T-helper 17 cell (primary cell): ENCODE measurements around the gene DCAF12L2. TPM values are rescaled to one million over a fixed set of nuclear protein-coding genes. Genes with fewer than 3 reads are reported as not detected.
"Not testable (repeated sequence)": the region's sequence is repeated elsewhere in the genome, so short reads cannot be mapped to it uniquely, and the experiment has no call there.

Experiments used
- ATAC-seq: fragments of 150-1000 bp; cut with Tn5 transposase; 2 replicates; pipeline ENCODE4 v1.10.0; 2021; ENCODE audit warnings: mild to moderate bottlenecking, moderate library complexity
- DNase-seq, 3 donors: peaks; one replicate each; pipeline versions ENCODE4 v3.0.0 to v3.0.0-alpha.2; 2020 to 2021
- H3K9me3 ChIP-seq: one replicate; pipeline ENCODE4 v1.7.0; 2013; ENCODE audit warnings: low read length, mild to moderate bottlenecking; ENCODE audit not compliant: control insufficient read depth, poor library complexity, severe bottlenecking
- H3K27ac Mint-ChIP-seq: one replicate; pipeline ENCODE4 v1.8.0; 2022; ENCODE audit warnings: mild to moderate bottlenecking, moderate library complexity, mixed read lengths
- H3K27me3 Mint-ChIP-seq: one replicate; pipeline ENCODE4 v1.8.0; 2022; ENCODE audit warnings: mixed read lengths
- H3K36me3 Mint-ChIP-seq: one replicate; pipeline ENCODE4 v1.8.0; 2022; ENCODE audit warnings: low read depth, mixed read lengths
- H3K4me1 Mint-ChIP-seq: one replicate; pipeline ENCODE4 v1.8.0; 2022; ENCODE audit warnings: mild to moderate bottlenecking, mixed read lengths
- H3K4me3 Mint-ChIP-seq: one replicate; pipeline ENCODE4 v1.8.0; 2022; ENCODE audit warnings: mild to moderate bottlenecking, moderate library complexity, mixed read lengths
- total RNA-seq, 4 donors: library from RNA in 2 of 4; stranded (reverse) in 2 of 4; gene quantifications; one replicate each; pipeline ENCODE4 v1.2.3 and lab custom pipeline; 2022 to 2026

Gene DCAF12L2
- total RNA-seq (not detected), total RNA-seq (lab: John Stamatoyannopoulos, UW) (0 reads per million in 2 donors)

GRCh38 chrX:126165721-126166461, at the start of gene DCAF12L2:
Gene DCAF12L2, minus strand, starts transcription at chrX:126166289. Its CDS starts 365 bp downstream, at chrX:126165924.
- no peak within 1 kb of the TSS for H3K4me3 Mint-ChIP-seq
- no peaks in the 10 kb centered on the region for H3K27me3 Mint-ChIP-seq
- DNase-seq = no peak

GRCh38 chrX:126190888-126191287, 24.8 kb upstream of the DCAF12L2 start:
- not testable (repeated sequence) for H3K4me1 Mint-ChIP-seq, H3K27me3 Mint-ChIP-seq, ATAC-seq, DNase-seq, H3K4me3 Mint-ChIP-seq, H3K9me3 ChIP-seq, H3K36me3 Mint-ChIP-seq, H3K27ac Mint-ChIP-seq

More at GRCh38 chrX:126165721-126166461, at the start of gene DCAF12L2:
- Mint-ChIP-seq H3K4me1 (no peaks in the 10 kb centered on the region), H3K36me3 (no peaks in the 10 kb centered on the region), H3K27ac (no peak within 1 kb of the TSS)
- H3K9me3 ChIP-seq = no peaks in the 10 kb centered on the region
- ATAC-seq = no peak

- ATAC-seq (no peak), DNase-seq (no peak)
- no peaks in the 10 kb centered on the region for H3K9me3 ChIP-seq
- H3K27ac Mint-ChIP-seq = no peak overlapping the region
- no peak overlapping the region for H3K4me3 Mint-ChIP-seq
- H3K36me3 Mint-ChIP-seq = no peaks in the 10 kb centered on the region
- H3K4me1 Mint-ChIP-seq = no peaks in the 10 kb centered on the region
- H3K27me3 Mint-ChIP-seq = no peaks in the 10 kb centered on the region
These were observed 11.2 kb upstream of the DCAF12L2 start for GRCh38 chrX:126177133-126177840.

GRCh38 chrX:126170720-126171119, 4.6 kb upstream of the DCAF12L2 start:
- H3K4me1 Mint-ChIP-seq = no peaks in the 10 kb centered on the region
- no peak overlapping the region for H3K27ac Mint-ChIP-seq
- H3K4me3 Mint-ChIP-seq = no peak overlapping the region
- H3K27me3 Mint-ChIP-seq = no peaks in the 10 kb centered on the region
- ATAC-seq (no peak), DNase-seq (no peak)
- H3K36me3 Mint-ChIP-seq = no peaks in the 10 kb centered on the region
- H3K9me3 ChIP-seq = no peaks in the 10 kb centered on the region

GRCh38 chrX:126167560-126167959, 1.5 kb upstream of the DCAF12L2 start:
- no peak for ATAC-seq
- H3K36me3 Mint-ChIP-seq = no peaks in the 10 kb centered on the region
- H3K4me3 Mint-ChIP-seq = no peak overlapping the region
- H3K9me3 ChIP-seq = no peaks in the 10 kb centered on the region
- no peak for DNase-seq
- no peak overlapping the region for H3K27ac Mint-ChIP-seq
- no peaks in the 10 kb centered on the region for H3K4me1 Mint-ChIP-seq
- H3K27me3 Mint-ChIP-seq = no peaks in the 10 kb centered on the region

GRCh38 chrX:126165401-126165720, 728 bp downstream of the DCAF12L2 start:
- H3K4me1 Mint-ChIP-seq = no peaks in the 10 kb centered on the region
- no peaks in the 10 kb centered on the region for H3K27me3 Mint-ChIP-seq
- no peaks in the 10 kb centered on the region for H3K9me3 ChIP-seq
- DNase-seq = no peak
- no peak overlapping the region for H3K4me3 Mint-ChIP-seq
- no peak for ATAC-seq
- no peaks in the 10 kb centered on the region for H3K36me3 Mint-ChIP-seq
- H3K27ac Mint-ChIP-seq = no peak overlapping the region

GRCh38 chrX:126164689-126165400, 1.2 kb downstream of the DCAF12L2 start:
- H3K4me1 Mint-ChIP-seq = no peaks in the 10 kb centered on the region

GRCh38 chrX:126164226-126164625, 1.9 kb downstream of the DCAF12L2 start:
- Mint-ChIP-seq H3K27ac (no peak overlapping the region), H3K4me3 (no peak overlapping the region), H3K27me3 (no peaks in the 10 kb centered on the region), H3K36me3 (no peaks in the 10 kb centered on the region), H3K4me1 (no peaks in the 10 kb centered on the region)
- DNase-seq (no peak), ATAC-seq (no peak)
- no peaks in the 10 kb centered on the region for H3K9me3 ChIP-seq

More at GRCh38 chrX:126164689-126165400, 1.2 kb downstream of the DCAF12L2 start:
- H3K27ac Mint-ChIP-seq = no peak overlapping the region
- ATAC-seq (no peak), DNase-seq (no peak)
- no peaks in the 10 kb centered on the region for H3K27me3 Mint-ChIP-seq
- H3K9me3 ChIP-seq = no peaks in the 10 kb centered on the region
- H3K36me3 Mint-ChIP-seq = no peaks in the 10 kb centered on the region
- no peak overlapping the region for H3K4me3 Mint-ChIP-seq

GRCh38 chrX:126141014-126141413, 25.1 kb downstream of the DCAF12L2 start:
- no peaks in the 10 kb centered on the region for H3K27me3 Mint-ChIP-seq
- H3K4me3 Mint-ChIP-seq = no peak overlapping the region
- H3K9me3 ChIP-seq = no peaks in the 10 kb centered on the region
- ATAC-seq (no peak), DNase-seq (no peak)
- H3K27ac Mint-ChIP-seq = no peak overlapping the region
- no peaks in the 10 kb centered on the region for H3K4me1 Mint-ChIP-seq
- no peaks in the 10 kb centered on the region for H3K36me3 Mint-ChIP-seq

- ATAC-seq = no peak
- H3K4me3 Mint-ChIP-seq = no peak overlapping the region
- no peaks in the 10 kb centered on the region for H3K36me3 Mint-ChIP-seq
- H3K4me1 Mint-ChIP-seq = no peaks in the 10 kb centered on the region
- H3K27ac Mint-ChIP-seq = no peak overlapping the region
- H3K9me3 ChIP-seq = no peaks in the 10 kb centered on the region
- DNase-seq = no peak
- H3K27me3 Mint-ChIP-seq = no peaks in the 10 kb centered on the region
These were observed 28.2 kb downstream of the DCAF12L2 start for GRCh38 chrX:126137899-126138298.

- no peaks in the 10 kb centered on the region for H3K4me1 Mint-ChIP-seq
- no peak for DNase-seq
- H3K9me3 ChIP-seq = no peaks in the 10 kb centered on the region
- no peaks in the 10 kb centered on the region for H3K27me3 Mint-ChIP-seq
- H3K4me3 Mint-ChIP-seq = no peak overlapping the region
- H3K36me3 Mint-ChIP-seq = no peaks in the 10 kb centered on the region
- H3K27ac Mint-ChIP-seq = no peak overlapping the region
- ATAC-seq = no peak
These were observed 41.4 kb downstream of the DCAF12L2 start for GRCh38 chrX:126124721-126125120.
